Rectal smooth muscle tissue (tissue), 1 donor: ENCODE results near the gene KCNC1.

ENCODE experiments used
- H3K27ac ChIP-seq: one replicate; pipeline ENCODE4 v1.7.0; 2013; ENCODE audit warnings: low read depth, low read length, inconsistent platforms
- H3K27me3 ChIP-seq: one replicate; pipeline ENCODE4 v1.7.0; 2013; ENCODE audit warnings: low read length; ENCODE audit not compliant: control insufficient read depth, insufficient read depth
- H3K36me3 ChIP-seq: one replicate; pipeline ENCODE4 v1.7.0; 2013; ENCODE audit warnings: low read length; ENCODE audit not compliant: control insufficient read depth, insufficient read depth
- H3K4me1 ChIP-seq: one replicate; pipeline ENCODE4 v1.7.0; 2013; ENCODE audit warnings: low read length; ENCODE audit not compliant: control insufficient read depth, insufficient read depth
- H3K4me3 ChIP-seq: one replicate; pipeline ENCODE4 v1.7.0; 2013; ENCODE audit warnings: low read length
- H3K9ac ChIP-seq: one replicate; pipeline ENCODE4 v1.7.0; 2013; ENCODE audit warnings: low read length

KCNC1 gene

GRCh38 chr11:17783878-17784277 is 49.3 kb downstream of the KCNC1 start:
- H3K9ac ChIP-seq, result no peak overlapping the region
- H3K27ac ChIP-seq, result no peak overlapping the region
- H3K36me3 ChIP-seq, result no peaks in the 10 kb centered on the region
- no peaks in the 10 kb centered on the region for H3K27me3 ChIP-seq
- no peaks in the 10 kb centered on the region for H3K4me1 ChIP-seq
- H3K4me3 ChIP-seq, result no peak overlapping the region

DNA sequence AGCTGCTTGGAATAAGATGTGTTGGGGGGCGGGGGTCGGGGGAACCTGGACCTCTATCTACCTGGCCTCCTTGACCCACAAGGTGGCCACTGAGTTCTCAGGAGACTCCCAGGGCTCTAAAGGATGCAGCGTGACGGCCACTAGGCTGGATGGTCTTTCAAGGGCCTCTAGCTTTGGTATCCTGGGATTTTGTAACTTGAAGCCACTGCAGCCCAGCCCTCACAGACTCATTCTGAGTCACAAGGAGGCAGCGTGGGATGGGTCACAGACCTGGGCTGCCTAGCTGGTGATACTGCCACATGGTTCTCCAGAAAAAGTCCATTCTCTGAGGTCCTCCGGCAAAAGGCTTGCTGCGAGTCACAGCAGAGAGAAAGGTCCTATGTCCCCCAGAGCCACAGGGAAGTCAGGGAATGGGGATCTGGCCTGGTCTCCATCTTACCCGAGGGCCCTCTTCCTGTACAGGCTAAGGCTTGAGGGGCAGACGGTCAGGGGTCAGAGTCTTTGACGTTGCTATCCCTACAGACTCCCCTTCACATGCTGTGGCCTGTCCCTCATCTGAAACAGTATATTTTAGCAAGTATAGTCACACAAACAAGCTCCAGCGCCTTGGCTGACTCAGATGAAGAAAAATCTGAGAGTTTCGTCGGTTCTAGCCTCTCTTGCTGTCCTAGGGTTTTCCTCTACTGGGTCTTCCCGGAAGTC is 52.4 kb downstream of the KCNC1 start:
- H3K4me1 ChIP-seq, result no peaks in the 10 kb centered on the region
- H3K4me3 ChIP-seq, result no peak overlapping the region
- no peaks in the 10 kb centered on the region for H3K36me3 ChIP-seq
- H3K9ac ChIP-seq, result no peak overlapping the region
- no peaks in the 10 kb centered on the region for H3K27me3 ChIP-seq
- H3K27ac ChIP-seq, result no peak overlapping the region

GRCh38 chr11:17788084-17788483 is 53.5 kb downstream of the KCNC1 start:
- H3K27me3 ChIP-seq, result no peaks in the 10 kb centered on the region
- no peaks in the 10 kb centered on the region for H3K36me3 ChIP-seq
- no peak overlapping the region for H3K27ac ChIP-seq
- H3K9ac ChIP-seq, result no peak overlapping the region
- H3K4me1 ChIP-seq, result no peaks in the 10 kb centered on the region
- no peak overlapping the region for H3K4me3 ChIP-seq

DNA sequence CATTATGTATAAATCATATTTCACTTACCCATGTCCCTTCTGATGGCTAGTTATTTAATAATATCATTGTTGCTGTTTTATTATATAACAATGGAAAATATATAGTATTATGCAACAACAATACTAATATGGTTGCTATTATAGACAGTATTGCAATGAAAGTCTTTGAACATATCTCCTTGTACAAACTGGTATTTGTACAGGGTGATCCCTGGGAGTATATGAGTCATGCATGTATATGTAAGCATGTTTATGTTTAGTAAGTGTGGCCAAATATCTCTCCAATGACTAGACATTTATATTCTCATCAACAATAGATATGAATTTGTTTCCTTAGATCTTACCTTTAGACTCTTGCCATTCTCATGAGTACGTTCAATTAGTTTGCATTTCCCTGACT is 55.9 kb downstream of the KCNC1 start:
- Histone ChIP-seq H3K27me3 (no peaks in the 10 kb centered on the region), H3K4me1 (no peaks in the 10 kb centered on the region), H3K9ac (no peak overlapping the region), H3K27ac (no peak overlapping the region), H3K36me3 (no peaks in the 10 kb centered on the region), H3K4me3 (no peak overlapping the region)

DNA sequence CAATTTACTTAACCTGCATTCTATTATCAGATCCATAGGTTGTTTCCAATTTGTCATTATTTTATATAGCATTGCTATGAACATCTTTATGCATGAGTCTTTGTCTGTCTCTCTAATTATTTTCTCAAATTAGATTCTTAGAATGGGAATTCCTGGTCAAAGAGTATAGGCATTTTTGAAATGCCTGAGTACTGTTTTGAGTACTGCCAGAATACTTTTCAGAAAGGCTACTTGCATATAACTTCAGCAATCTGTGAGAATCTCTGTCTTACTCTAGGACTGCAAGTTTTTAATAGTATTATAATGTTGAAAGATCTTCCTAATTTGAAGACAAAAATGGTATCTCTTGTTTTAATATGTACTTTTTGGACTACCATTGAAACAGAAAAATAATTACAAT is 56.6 kb downstream of the KCNC1 start:
- H3K4me1 ChIP-seq, result no peaks in the 10 kb centered on the region
- no peak overlapping the region for H3K27ac ChIP-seq
- H3K9ac ChIP-seq, result no peak overlapping the region
- no peak overlapping the region for H3K4me3 ChIP-seq
- H3K36me3 ChIP-seq, result no peaks in the 10 kb centered on the region
- no peaks in the 10 kb centered on the region for H3K27me3 ChIP-seq

DNA sequence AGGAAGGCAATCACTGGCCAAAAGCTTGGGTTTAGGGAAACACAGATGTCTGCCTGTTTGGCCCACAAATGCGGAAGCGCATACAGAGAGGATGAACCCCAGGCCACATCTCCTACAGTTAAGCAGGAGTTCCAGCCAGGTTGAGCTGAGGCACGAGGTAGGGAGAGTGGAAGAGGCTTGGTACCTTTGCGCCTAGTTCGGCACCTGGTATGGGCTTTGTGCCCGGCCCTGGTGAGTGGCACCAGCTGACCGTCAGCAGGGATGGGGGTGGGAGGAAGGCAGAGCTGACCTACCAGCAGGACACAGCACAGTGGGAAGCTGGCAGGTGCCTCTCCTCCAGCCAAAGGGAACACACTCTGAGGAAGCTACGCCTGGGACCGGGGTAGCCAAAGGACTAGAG is 57.6 kb downstream of the KCNC1 start:
- Histone ChIP-seq H3K27me3 (no peaks in the 10 kb centered on the region), H3K27ac (no peak overlapping the region), H3K36me3 (no peaks in the 10 kb centered on the region), H3K9ac (no peak overlapping the region), H3K4me3 (no peak overlapping the region), H3K4me1 (no peaks in the 10 kb centered on the region)

GRCh38 chr11:17793642-17794170 is 59.1 kb downstream of the KCNC1 start:
- H3K4me1 ChIP-seq, result no peaks in the 10 kb centered on the region
- no peaks in the 10 kb centered on the region for H3K27me3 ChIP-seq

GRCh38 chr11:17794981-17795380 is 60.4 kb downstream of the KCNC1 start:
- no peak overlapping the region for H3K27ac ChIP-seq
- H3K27me3 ChIP-seq, result no peaks in the 10 kb centered on the region
- H3K9ac ChIP-seq, result no peak overlapping the region
- no peaks in the 10 kb centered on the region for H3K36me3 ChIP-seq
- no peaks in the 10 kb centered on the region for H3K4me1 ChIP-seq
- H3K4me3 ChIP-seq, result no peak overlapping the region

More at GRCh38 chr11:17793642-17794170, 59.1 kb downstream of the KCNC1 start:
- no peak overlapping the region for H3K27ac ChIP-seq
- no peak overlapping the region for H3K9ac ChIP-seq
- no peak overlapping the region for H3K4me3 ChIP-seq
- H3K36me3 ChIP-seq, result no peaks in the 10 kb centered on the region

GRCh38 chr11:17796154-17796553 is 61.6 kb downstream of the KCNC1 start:
- Histone ChIP-seq H3K27me3 (no peaks in the 10 kb centered on the region), H3K9ac (no peak overlapping the region), H3K36me3 (no peaks in the 10 kb centered on the region), H3K27ac (no peak overlapping the region), H3K4me1 (no peaks in the 10 kb centered on the region), H3K4me3 (no peak overlapping the region)

DNA sequence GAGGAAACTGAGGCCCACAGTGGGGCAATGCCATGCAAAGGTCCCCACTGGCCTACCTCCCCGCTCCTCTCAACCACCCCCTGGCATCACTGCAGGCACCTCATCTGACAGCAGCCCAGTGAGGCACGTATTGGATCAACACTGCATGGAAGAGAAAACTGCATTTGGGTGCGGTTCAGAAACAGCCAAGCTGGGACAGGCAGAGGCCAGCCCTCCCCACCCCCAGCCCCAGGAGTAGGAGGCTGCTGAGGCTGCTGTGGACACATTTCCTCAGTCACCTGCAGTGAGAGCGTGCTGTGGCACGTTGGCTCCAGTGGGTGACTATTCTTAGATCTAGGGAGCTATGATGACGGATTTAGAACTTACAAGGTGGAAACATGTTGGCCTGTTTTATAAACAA is 63.7 kb downstream of the KCNC1 start:
- H3K36me3 ChIP-seq, result no peaks in the 10 kb centered on the region
- H3K27me3 ChIP-seq, result no peaks in the 10 kb centered on the region
- no peak overlapping the region for H3K9ac ChIP-seq
- no peaks in the 10 kb centered on the region for H3K4me1 ChIP-seq
- no peak overlapping the region for H3K4me3 ChIP-seq
- H3K27ac ChIP-seq, result no peak overlapping the region

DNA sequence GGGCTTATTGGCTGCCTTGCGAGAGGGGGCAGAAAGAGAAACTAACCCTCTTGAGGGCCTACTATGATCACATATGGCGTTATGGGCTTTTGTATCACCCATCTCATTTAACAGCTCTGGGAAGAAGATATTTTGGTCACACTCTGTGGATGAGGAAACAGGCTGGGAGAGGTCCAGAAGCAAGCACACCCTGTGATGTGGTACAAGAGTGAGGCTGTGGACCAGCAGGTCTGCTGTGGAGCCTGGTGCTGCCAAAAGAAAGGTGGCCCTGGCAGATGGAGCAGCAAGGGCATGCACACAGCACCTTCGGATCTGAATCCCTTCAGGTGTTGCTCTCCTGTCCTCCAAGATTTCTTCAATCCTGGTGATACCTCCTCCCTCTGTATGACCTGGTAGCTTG is 64.1 kb downstream of the KCNC1 start:
- no peaks in the 10 kb centered on the region for H3K4me1 ChIP-seq
- no peak overlapping the region for H3K9ac ChIP-seq
- no peaks in the 10 kb centered on the region for H3K27me3 ChIP-seq
- H3K4me3 ChIP-seq, result no peak overlapping the region
- no peak overlapping the region for H3K27ac ChIP-seq
- H3K36me3 ChIP-seq, result no peaks in the 10 kb centered on the region

- Histone ChIP-seq H3K4me3 (no peak overlapping the region), H3K4me1 (no peaks in the 10 kb centered on the region), H3K27ac (no peak overlapping the region), H3K9ac (no peak overlapping the region), H3K36me3 (no peaks in the 10 kb centered on the region), H3K27me3 (no peaks in the 10 kb centered on the region)
These were observed 64.6 kb downstream of the KCNC1 start for GRCh38 chr11:17799147-17799546.

DNA sequence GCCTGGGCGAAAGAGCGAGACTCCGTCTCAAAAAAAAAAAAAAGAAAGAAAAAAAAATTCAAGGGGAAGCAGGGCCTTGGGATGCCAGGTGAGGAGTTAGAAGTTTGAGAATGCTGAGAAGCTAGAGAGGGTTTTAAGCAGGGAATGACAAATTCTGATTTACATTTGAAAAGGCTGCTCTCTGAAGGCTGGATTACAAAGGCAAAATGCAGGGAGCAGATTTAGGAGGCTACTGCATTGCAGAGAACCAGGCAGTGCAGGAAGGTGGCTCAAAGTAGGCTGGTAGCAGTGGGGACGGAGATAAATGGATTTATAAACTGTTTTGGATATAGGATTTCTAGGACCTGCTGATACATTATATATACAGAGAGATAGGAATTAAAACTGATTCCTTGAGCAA is 66.6 kb downstream of the KCNC1 start:
- Histone ChIP-seq H3K4me3 (no peak overlapping the region), H3K27ac (no peak overlapping the region), H3K36me3 (no peaks in the 10 kb centered on the region), H3K4me1 (no peaks in the 10 kb centered on the region), H3K27me3 (no peaks in the 10 kb centered on the region), H3K9ac (no peak overlapping the region)
